ENCODE measurements around the gene KBTBD12.

Gene KBTBD12

DNA sequence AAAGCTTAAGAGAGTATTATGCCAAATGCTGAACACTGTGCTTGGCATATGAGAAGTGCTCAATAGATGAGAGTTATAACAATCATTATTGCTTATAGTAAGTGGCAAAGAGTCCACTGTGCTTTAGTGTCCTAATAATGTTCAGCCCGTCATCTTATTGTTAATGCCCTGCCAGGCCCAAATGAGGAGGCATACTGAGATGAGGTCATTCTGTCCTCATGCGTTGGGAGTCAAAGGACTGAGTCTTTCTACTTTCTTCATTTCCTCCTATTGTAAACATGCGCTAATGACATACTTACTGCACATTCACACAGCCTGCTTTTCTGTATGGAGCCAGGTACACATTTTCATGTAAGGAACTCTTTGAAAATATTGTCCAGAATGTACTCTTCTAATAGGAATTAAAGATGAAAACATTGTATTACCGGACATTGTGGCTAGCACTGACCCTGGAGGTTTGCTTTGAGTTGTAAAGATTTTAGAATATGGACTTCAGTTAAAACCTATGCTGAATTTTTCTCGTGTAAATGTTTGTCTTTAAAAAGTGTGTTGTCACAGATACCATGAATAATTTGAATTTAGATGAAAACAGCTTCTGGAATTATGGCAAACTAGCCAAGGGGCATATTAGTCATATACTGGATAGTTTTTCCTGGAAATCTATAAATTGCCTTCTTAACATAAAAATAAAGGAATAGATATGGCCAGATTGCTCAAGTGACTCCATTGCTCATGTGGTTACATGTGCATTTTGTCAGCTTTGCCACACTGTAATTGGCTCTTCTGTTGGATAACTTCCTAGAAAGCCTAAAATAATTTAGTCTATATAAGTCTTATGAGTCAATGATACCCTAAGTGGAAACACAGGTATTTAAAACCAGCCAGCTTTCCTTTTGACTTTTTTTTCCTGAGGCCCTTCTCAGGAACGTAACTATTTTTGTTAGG lies 38.3 kb downstream of the KBTBD12 start:
- no peak for DNase-seq (ENCODE audit: low read depth)

DNA sequence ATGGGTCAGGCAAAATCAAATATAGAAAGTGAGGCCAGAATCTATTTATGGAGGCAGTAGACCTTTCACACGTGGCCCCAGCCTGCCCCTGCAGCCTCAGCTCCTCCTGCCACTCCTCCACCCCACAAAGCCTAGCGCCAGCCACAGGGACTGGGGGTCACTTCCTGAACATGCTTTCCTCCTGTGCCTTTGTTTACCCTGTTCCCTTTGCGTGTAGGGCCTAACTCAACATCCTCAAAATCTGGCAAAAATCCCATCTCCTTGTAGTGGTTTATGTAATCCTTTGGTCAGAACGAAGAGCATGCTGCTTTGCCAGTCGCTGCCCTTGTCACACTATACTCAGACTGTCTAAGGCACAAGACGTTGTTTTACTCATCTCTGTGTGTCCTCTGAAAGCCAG lies 39.6 kb downstream of the KBTBD12 start:
- no peak for DNase-seq (ENCODE audit: low read depth)

DNA sequence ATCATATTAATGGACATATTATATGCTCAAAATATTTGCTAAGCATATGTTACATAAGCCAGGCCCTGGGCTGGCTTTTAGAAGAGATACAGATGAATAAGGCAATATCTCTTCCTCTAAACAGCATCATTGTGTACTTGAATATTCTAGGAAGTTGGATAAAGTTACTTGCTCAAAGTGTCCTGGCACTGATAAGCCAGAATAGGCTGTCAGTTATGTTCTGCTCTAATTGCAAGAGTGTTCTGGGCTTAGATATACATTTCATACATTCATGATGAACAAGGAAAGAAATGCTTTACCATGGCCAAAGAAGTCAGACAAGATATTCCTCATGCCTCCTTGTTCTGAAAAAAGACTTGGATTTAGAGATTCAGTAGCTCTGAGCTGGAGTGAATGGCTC lies 40.7 kb downstream of the KBTBD12 start:
- DNase-seq (ENCODE audit: low read depth): no peak

DNA sequence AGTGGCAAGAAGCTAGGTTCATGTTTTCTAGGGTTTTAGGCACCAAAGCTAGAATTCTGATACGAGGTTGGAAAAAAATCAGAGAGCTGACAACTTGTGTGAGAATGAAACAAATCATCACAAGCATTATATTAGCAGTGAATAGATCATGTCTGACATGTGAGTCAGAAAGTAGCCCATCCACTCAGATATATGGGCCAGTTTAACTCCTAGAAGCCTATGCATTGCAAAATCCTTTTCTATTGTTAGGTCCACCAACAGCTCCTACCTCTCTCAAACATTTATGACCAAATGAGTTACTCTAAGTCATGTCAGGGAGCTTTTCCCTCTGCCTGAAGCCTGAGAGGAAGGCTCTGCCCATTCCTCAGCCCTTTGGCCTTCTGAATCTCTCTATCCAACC lies 44.0 kb downstream of the KBTBD12 start:
- no peak for DNase-seq (ENCODE audit: low read depth)

DNA sequence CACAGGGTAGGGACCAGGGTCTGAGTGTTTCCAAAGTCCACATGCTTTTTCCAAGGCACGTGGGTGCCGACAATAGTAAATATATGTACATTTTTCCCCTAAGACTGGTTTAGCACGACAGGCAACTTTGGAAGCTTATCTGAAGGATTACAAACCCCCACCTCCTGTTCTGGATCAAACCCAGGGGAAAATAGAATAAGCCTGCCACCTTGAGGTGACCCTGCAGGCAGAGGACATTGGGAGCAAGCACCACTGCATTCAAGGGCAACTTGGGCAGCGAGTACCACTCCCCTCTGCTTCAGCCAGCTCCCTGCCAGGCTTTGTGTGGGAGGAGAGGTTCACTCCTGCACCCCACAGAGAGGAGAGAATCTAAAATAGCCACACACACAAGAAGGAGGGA lies 44.8 kb downstream of the KBTBD12 start:
- no peak for DNase-seq (ENCODE audit: low read depth)

DNA sequence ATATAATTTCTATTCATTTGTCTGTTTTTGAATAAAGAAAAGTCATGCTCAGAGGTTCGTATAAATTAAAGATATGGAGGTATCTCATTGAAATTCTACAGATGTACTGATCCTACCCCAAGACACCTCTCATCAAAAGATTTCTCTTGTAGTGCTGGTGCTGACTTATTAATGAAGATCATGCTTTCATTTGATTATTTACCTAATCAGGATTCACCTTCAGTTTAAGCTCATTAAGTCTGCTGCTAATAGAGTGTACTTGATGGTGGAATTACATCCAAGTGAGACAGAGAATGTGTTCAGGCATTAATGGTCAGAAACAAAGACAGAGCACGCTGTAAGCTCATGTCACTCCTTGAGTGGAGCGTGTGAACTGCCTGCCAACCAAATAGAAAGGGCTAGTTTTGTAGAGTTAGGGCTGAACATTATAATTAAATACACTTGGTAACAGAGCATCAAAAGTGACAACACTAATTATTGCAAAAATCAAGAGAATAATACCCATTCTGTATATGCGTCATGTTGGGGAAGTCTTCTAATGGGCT lies 45.5 kb downstream of the KBTBD12 start:
- DNase-seq (ENCODE audit: low read depth): no peak

DNA sequence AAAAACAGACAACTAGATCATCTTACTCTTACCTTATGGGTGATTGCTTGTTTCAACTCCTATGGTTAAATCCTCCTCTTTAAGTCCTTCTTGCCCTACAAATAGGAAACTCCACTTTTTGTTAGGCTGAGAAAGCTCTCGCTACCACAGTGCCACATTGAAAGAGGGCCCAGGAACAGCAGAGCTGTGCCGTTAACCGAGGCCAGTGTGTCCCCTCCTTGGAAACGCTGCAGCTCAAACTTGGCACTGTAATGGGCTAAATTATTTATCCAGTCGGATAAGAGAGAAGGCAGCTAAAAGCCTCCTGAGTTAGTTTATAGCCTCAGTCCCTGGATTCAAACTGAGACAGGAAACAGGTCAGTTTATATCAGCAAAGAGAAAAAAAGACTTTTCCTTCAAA lies 46.1 kb downstream of the KBTBD12 start:
- no peak for DNase-seq (ENCODE audit: low read depth)

DNA sequence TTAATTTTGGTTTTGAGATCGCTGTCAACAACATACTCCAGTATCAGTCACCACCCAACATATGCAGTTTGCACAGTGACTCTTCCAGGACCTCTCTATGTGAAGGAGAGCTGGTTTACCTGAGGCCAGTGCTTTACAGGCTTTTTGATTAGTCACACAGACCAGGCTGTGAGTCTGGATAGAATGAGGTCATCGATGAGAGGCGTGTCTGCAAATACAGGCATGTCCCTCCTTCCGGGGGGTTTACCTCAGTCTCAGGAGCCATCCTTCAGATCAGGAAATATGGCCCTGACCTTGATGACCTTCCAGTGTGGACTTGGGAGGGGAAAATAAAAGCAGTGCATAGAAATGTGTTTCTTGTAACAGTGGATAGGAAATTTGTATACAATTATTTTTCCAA lies 46.9 kb downstream of the KBTBD12 start:
- DNase-seq (ENCODE audit: low read depth): no peak

DNA sequence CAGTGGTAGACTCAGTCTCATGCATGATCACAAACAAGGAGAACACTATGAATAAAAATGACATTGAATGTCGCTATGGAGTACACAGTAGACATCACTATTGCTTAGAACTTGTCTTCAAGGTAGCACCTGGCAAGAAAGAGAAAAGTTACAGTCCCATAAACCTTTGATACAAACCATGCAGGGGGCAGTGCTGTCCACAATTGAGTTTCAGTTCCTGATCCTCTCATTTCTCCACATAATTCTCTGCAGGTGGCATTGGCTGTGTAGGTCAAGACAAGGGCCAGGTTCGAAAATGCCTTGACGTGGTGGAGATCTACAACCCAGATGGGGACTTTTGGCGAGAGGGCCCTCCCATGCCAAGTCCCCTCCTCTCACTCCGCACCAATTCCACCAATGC lies 47.9 kb downstream of the KBTBD12 start:
- DNase-seq (ENCODE audit: low read depth): no peak

DNA sequence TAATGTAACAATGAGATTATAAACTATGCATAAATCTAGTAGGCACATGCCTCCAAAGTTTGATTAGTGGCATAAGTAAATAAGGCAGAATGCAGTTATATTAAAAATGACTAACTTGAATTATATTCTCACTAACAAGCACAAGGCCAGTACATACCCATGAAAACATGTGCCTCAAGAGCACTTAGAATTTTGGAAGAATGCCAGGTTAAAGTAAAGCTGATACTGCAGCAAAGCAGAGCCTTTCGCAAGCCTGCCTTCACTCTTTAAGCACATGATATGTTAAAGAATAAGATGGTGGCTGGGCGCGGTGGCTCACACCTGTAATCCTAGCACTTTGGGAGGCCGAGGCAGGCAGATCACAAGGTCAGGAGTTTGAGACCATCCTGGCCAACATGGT lies 49.0 kb downstream of the KBTBD12 start:
- no peak for DNase-seq (ENCODE audit: low read depth)

DNA sequence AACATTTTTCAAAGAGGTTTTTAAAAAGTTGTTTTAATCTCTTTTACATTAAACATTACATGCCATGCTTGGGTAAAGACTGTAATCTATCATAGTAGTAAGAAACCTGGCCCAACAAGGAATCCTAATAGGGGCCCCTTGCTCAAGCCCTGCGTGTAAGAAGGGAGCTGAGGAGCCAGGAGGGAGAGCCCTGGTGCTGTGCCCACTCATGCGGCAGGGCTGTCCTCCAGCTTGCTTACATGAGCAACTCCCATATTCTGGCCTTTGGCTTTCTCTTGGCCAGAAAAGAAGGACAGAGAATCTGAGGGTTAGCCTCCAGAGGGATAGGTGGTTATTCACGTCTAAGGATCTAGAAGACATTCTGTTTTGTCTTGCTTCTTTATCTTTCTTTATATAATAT lies 49.8 kb downstream of the KBTBD12 start:
- DNase-seq (ENCODE audit: low read depth): no peak

DNA sequence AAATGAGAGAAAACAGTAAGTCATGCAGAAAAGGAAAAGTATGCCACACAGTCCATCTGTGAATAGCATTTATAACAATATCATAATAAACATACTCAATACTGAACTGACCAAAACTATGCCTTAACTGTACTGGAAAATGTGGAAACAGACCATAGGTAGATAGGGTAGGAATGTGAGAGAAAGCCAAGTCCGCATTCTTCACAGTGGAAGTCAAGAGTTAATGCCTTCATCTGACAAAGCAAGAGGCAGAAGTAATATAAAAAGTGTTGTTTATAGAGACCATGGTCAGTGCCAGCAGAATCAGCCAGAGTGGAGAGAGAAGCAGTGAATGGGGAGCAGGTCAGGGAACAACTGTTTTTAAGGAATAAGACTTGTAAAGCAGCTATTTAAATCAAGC lies 52.3 kb downstream of the KBTBD12 start:
- DNase-seq (ENCODE audit: low read depth): no peak

DNA sequence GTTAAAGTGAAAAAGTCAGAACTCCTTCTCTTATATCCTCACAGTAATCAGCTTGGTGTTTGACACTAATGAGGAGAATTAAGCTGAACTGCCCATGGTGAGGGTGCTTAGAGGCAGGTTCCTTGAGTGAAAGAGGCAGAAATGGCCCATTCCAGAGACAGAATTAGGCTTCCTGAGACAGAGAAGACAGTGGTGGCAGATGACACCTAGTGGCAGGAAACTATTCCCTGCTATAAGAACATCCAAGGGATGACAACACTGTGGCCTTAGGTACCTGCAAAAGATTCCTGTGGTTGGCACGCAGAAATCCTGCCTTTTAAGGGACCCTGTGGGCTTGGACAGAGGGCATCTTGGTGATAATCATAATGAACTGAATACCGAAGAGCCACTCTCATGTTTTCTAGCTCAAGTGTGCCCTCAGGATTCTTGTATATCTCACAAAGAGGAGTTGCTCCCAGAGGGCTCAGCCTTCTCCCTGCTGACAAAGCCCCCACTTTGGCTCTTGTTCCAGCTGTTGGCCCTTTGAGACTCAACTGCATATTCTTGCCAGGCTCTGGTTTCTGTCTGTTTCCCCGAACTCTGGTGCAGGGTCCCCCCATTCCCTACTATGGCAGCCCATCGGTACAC lies 56.0 kb downstream of the KBTBD12 start:
- no peak for DNase-seq (ENCODE audit: low read depth)

DNA sequence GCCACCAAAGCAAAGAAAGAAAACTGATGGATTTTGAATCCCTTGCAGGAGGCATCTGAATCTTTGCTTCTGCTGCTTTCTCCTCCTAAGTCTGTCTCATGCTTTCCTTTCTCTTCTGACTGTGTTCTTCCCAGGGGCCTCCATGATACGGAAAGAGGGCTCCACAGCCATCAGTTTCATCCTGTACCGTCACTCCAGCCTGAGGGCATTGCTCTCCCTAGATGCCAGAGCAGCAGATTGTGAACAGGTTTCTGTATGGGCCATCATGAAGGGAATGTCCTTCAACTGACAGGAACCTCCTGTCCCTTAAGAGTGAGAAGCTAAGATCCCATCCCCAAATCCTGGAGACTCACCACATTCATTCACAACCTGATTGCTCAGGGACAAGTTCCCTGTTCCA lies 59.2 kb downstream of the KBTBD12 start:
- DNase-seq (ENCODE audit: low read depth): no peak

DNA sequence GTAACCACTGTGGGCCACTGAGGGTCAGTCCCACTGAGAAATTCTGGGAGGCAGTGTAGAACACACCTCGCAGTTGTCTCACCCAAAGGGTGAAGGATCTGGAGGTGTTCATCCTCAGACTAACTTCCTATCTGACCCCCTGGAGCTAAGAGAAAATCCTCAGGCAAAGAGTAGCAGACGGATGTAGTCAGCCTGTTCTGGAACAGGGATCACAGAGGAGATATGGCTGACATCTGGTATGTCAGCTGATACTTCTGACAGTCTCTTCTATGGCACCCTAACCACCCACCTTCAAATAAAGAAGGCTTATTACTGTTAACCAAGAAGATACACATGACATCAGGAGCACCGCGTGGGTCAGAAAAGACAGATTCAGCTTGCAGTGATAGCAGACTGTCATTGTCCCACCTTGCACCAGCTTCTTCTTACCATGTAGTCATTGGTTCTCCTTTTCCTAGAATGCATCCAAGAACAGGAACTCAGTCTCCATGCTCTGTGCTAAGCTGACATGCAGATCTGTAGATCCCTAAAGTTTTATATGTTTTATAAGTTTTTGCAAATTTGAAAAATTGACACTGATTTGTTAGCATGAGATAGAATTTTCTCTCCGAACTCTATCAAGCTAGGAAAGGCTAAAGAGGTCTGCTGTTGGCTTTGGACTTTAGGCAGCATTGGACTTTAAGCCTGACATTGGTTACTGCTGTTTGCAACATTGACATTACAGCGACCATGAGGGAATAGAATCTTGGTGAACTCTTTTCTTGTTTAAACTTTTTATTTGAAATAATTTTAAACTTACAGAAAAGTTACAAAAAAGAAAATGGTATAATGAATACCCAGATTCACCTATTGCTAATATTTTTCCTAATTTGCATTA lies 60.4 kb downstream of the KBTBD12 start:
- no peak for DNase-seq (ENCODE audit: low read depth)

DNA sequence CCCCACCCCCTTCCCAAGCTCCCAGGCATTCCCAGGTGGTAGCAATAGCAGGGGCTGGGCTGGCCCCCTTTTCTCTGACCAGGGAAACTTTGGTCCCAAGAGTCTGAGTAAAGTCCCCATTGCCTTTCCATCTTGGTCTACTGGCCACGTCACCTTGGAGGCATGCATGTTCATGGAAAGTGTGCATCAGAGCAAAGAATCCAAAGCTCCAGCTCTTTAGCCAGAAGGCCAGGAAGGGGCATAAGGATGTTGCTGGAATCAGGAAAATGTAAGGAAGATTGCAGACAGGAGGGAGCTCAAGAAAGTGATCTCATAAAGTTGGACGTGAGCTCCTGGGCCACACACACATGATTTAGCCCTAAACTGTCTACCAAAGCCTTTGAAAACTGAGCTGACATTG lies 63.6 kb downstream of the KBTBD12 start:
- no peak for DNase-seq (ENCODE audit: low read depth)

DNA sequence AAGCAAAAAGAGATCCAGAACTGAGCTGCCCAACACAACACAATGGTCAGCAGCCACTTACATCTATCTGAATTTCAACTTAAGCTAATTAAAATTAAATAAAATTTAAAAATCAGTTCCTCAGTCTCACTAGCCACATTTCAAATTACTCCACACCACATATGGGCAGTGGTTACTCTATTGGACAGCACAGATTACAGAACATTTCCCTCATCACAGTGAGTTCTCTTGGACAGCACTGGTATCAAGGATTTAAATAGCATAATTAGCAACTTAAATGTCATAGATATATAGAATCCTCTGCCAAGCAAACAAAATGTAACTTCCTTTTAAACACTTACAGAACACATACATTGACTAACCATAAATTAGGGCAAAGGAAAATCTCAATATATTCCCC lies 64.4 kb downstream of the KBTBD12 start:
- no peak for DNase-seq (ENCODE audit: low read depth)

DNA sequence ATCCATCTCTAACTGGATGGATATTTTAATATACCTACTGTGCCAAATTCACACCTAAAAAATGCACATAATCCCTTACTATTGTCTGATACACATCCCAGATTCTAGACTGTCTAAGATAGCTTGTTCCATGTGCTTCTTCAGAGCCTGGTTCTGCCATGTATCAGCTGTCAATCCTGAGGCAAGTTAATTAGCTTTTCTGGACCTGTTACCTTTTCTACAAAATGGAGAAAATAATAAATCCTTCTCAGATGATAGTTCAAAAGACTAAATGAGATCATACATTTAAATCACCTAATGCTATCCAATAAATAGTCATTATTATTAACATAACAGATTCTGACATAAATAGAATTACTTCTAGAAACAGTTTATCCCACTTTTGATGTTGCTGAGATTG lies 66.1 kb downstream of the KBTBD12 start:
- DNase-seq (ENCODE audit: low read depth): no peak

DNA sequence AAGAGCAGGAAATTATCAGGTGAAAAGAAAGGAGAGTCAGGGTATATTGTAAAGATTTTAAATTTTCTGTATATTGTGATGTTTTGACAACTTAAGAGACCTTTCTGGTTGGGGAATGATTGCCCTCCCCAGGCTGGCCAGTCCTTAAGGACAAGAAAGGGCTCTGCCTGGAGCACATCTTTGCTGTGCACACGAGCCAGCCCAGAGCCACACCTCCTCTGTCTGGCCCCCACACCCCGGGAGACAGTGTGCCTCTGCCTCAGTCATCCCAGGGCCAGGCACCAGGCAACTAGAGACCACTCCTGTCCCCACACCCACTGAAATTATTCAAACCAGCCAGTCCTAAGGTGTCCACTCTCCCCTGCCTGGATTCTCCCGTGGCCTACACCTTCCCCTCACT lies 67.1 kb downstream of the KBTBD12 start:
- no peak for DNase-seq (ENCODE audit: low read depth)

DNA sequence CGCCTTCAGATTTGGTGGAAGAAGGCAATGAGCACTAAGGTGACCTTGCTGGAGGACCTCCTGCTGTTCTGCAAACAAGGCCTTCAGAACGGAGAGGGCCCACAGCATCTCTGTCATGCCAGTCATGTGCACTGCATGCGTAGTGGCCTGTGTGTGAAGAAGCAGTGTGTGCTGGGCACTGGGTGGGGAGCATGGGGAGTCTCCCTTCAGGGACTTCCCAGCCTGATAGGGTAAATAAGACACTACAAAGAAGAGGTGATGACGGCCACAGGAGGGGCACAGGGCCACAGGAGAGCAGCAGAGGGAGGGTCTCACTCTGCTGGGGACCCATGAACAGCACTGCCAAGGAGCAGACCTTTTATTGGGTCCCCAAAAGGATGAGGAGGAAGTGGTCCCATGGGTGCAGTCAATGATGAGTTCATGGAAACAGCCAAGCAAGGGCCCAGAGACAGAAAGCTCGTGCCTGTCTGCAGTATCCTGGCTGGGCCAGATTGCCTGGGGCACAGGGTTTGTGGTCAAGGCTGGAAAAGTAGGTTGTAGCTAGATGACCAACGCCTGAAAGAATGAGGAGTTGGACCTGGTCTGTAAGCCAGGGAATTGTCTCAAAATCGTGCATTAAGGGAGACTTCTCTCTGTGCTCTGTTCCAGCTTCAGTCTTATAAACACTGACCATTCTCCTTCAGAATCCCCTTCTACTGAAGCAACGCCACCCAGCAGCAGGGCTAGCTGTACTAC lies 69.4 kb downstream of the KBTBD12 start:
- no peak for DNase-seq (ENCODE audit: low read depth)

DNA sequence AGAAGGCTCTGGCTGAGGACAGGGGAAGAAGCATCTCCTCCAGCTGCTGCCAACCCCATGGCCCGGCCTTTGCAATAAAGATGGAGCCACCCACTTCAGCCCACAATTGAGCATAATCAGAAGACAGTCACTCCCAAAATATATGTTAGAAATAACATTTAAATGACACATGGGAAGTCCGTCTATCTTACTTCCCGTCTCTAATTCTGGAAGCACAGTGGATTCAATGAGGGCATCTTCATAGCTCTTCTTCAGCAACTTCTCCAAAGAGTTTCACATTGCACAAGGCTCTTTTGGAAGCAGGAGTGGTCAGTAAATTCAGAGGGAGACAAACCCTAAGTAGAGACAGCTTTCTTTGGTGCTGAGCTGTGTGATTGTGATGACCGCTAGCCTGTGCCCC lies 70.2 kb downstream of the KBTBD12 start:
- DNase-seq (ENCODE audit: low read depth): no peak
